ENCODE measurements around the gene TPBGL.
"Not testable (repeated sequence)": the region's sequence is repeated elsewhere in the genome, so short reads cannot be mapped to it uniquely, and the experiment has no call there.

DNA sequence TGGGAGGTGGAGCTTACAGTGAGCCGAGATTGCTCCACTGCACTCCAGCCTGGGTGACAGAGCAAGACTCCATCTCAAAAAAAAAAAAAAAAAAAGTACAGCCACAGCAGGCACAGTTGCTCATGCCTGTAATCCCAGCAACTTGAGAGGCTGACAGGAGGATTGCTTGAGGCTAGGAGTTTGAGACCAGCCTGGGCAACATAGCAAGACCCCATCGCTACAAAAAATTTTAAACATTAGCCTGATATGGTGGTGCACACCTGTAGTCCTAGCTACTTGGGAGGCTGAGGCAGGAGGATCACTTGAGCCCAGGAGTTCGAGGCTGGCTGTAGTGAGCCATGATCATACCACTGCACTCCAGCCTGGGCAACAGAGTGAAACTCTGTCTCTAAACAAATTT is 34.1 kb downstream of the TPBGL start:
- TF ChIP-seq CTCF (IDR thresholded peaks at IDR 0.05 in 8 of 11, conservative IDR thresholded peaks at IDR 0.05 in 3 of 11); POLR2AphosphoS5 (IDR thresholded peaks at IDR 0.05): not testable (repeated sequence)
